HK-2 (cell line): ENCODE results near the gene BLACAT1.
A peak's percentile ranks its signal among the peaks of the same experiment; 100 is the strongest.
"Not testable (repeated sequence)": the region's sequence is repeated elsewhere in the genome, so short reads cannot be mapped to it uniquely, and the experiment has no call there.

Source experiments
- DNase-seq: peaks from one replicate; pipeline ENCODE4 v3.0.0-alpha.2; 2018; ENCODE audit not compliant: unreplicated experiment

Gene BLACAT1

DNA sequence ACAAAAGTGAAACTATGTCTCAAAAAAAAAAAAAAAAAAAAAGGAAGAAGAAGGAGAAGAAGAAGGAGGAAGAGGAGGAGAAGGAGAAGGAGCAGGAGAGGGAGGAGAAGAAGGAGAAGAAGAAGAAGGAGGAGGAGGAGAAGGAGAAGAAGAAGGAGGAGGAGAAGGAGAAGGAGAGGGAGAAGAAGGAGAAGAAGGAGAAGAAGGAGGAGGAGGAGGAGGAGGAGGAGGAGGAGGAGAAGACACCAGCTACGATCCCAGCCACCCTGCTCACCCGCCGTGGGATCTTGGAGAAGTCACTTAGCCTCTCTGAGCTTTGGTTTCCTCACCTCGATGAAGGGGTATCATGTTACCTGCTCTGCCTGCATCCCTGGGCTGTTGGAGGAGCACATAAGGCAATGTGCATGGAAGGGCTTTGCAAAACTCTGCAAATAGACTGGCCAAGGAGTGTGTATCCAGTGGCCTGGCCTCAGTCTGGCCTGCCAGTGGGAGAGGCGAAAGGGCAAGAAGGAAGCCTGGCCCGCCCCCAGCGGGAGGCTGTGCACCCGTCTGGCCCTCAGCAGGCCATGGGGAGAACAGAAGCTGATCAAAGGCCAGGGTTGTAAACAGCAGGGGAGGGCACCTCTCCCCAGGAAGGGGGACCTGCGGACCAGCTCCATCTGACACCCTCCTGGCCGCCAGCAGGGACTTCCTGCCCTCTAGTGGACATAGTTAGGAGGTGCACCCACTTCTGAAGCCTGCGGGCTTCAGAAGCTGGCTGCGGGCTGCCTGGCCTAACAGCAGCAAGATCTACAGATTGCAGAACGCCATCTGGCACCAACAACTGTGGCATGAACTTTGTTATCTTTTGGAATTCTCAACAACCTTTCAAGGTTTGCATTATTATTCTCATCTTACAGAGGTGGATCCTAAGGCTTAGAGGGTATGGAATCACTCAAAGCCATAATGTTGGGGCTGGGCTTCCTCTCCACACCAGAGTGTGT lies 29.4 kb upstream of the BLACAT1 start:
- peak; percentile 79 for DNase-seq

DNA sequence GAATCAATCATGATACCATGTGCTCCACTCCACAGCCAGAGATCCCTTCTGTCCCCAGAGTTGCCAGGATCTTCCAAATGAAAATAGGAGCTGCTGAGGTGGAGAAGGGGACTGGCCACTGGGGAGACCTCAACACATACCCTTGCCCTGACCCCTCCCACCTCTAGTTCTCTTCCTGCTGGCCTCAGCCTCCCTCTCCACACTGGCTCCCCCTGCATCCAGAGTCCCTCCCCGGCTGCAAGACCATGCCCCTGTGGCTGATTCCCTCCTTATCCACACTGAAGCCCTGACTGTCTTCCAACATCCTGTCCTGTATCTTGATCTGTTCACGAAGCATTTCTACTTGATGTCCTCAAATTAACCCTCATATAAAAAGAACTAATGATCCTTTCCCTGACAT lies 27.5 kb upstream of the BLACAT1 start:
- DNase-seq = no peak

DNA sequence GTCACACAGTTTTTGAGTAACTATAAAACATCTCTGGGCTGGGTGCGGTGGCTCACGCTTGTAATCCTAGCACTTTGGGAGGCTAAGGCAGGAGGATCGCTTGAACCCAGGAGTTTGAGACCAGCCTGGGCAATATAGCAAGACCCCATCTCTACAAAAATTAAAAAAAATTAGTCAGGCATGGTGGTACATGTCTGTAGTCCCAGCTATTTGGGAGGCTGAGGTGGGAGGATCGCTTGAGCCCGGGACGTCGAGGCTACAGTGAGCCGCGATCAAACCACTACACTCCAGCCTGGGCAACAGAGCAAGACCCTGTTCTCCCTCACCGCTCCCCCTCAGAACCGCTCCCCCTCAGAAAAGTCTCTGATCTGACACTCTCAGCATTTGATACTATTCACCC lies 26.7 kb upstream of the BLACAT1 start:
- DNase-seq = not testable (repeated sequence)

GRCh38 chr1:205481629-205482151 lies 25.8 kb upstream of the BLACAT1 start:
- no peak for DNase-seq

GRCh38 chr1:205481218-205481617 lies 25.4 kb upstream of the BLACAT1 start:
- DNase-seq = no peak

- DNase-seq = no peak
Observed at GRCh38 chr1:205480349-205480985, 24.6 kb upstream of the BLACAT1 start.

DNA sequence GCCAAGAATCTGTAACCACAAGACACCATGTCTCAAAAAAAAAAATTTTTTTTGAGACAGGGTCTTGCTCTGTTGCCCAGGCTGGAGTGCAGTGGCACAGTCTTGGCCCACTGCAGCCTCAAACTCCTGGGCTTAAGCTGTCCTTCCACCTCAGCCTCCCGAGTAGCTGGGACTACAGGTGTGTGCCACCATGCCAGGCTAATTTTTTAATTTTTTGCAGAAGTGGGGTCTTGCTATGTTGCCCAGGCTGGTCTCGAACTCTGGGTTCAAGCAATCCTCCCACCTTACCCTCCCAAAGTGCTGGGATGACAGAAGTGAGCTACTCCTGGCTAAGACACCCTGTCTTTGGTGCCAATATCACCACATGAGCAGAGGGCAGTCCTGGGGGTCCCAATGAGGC lies 23.1 kb upstream of the BLACAT1 start:
- not testable (repeated sequence) for DNase-seq

DNA sequence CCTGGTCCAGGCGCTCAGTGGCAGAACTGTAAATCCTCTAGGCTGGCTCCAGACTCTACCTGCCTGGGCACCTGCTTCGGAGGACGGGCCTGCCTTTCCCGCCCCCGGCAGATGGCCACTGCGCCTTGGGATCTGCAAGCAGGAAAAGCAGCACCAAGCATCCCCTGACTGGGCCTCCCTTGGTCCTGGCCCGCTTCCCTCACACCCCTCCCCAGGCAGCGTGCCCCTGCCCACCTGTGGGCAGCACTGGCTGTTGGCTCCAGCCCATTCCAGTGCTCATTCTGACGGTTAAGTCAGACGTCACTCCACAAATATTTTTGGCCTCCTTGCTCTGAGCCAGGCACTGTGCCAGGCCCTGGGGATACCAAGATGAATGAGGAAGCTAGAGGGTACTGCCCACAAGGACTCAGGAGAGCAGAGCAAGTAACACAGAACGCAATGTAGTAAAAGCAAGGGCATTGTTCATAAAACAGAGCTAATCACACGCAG lies 22.0 kb upstream of the BLACAT1 start:
- peak; percentile 40 for DNase-seq

DNA sequence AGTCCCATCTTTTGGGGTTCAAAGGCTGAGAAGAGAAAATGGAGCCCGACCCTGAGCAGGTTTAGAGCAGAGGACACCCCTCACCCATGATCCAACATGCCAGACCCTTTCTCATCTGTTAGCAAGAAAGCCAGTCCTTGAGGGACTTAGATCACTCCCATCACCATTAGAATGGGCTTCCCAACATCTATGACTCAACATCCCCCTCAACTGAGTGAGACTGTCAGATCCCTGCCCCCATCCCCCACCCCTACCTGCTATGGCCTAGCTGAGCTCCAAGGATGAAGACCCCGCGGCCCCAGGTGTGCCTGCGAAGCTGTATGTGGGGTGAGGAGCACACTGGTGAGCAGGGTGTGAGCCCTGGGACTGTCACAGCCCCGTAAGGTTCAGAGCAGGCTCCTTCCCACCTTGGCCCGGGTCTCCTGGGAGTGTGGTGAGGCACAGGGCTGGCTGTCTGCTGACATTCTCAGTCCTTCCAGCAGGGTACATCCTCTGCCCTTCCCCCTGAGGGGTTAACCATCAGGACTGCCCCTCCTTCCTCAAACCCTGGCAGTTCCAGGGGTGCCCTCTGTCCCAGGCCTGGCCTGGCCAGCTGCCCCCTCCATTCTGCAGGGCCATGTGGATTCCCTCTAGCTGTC lies 21.4 kb upstream of the BLACAT1 start:
- no peak for DNase-seq

- no peak for DNase-seq
Observed at GRCh38 chr1:205476648-205477047, 20.8 kb upstream of the BLACAT1 start.

- no peak for DNase-seq
Observed at GRCh38 chr1:205475855-205476254, 20.0 kb upstream of the BLACAT1 start.

DNA sequence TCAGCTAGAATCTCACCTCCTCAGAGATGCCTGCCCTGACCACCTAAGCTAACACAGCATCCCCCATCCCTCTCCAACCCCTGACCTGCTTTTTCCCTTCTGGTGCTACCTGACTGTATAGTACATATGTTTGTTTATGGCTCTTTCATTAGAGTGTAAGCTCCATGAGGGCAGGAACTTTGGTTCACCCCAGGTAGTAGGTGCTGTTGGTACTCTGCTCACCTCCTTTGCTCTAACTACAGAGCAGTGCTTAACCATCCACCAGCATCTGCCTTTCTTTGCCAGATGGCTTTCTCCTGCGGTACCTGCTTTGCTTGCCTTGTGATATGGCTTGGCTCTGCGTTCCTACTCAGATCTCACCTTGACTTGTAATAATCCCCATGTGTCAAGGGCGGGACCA lies 18.7 kb upstream of the BLACAT1 start:
- no peak for DNase-seq

- no peak for DNase-seq
Observed at GRCh38 chr1:205473966-205474365, 18.1 kb upstream of the BLACAT1 start.

GRCh38 chr1:205473475-205473874 lies 17.6 kb upstream of the BLACAT1 start:
- DNase-seq = no peak

DNA sequence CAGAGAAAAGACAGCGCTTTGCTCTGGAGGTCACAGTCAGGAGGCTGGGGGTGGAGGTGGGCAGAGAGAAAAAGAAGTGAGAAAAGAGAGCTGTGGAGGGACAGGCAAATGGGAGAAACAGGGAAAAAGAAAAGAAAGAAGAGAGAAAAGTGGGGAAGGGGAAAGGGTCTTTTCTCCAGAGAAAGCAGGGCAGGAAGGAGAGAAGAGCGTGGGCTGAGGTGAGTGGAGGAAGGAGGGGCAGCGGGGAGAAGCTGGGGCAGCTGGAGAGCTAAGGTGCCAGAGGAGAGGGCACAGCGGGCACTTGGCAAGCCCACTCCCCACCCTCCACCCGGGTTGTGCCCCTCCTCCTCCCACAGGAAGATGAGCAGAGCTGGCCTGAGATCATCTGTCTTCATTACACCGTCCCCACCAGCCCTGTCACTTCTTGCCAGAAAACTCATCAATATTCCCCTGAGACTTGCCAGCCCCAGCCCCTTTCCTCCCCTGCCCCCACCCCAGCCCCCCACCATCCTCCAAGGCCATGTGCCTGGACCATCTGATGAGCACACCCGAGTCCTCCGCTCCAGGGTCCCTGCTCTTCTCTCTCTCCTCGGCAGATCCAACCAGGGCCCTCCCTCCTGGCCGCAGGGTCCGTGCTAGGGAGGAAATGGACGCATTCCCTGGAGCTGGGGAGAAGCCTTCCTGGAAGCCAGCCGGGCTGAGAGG lies 17.0 kb upstream of the BLACAT1 start:
- DNase-seq = no peak

DNA sequence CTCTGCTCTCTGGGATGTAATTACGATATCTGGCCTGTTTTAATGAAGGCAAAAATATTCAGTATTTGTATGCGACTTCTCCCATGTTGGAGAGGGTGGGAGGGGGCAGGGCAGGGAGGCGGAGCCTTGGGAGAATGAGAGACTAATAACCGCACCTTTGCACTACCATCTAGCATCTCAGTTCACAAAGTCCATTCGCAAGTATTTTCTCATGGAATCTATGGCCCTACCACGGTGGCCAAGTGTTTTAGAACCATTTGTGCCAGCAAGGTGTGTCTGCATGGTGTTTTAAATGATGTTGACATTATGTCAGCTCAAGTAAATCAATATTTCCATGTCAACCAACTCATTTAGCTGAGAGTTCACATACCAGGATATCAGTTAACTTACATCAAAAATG lies 14.3 kb upstream of the BLACAT1 start:
- no peak for DNase-seq

DNA sequence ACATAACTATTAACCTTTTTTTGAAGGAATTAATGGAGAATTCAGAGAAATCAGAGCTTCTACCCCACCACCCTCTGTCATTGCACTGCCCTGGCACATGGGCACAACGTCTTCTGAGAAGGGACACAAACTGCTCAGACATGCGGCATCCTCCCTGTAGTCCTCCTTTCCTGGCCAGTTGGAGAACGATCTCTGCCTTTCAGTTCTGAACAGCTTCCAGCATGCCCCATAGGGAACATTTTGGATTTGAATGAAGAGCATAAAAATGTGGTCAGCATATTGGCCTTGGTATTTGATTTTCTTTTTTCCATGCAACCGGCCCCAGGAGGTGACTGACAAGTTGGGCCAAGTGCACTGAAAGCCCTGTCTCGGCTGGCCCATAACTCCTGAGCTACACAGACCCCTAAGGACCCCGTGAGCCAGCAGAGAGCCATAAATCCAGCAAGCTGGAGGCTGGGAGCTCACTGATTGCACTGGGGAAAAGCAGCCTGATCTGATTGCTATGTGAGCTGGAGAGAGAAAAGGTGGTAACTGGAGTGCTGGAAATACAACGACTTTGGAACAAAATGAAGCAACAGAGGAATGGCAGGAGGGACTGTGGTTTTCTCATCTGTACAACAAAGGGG lies 10.9 kb upstream of the BLACAT1 start:
- no peak for DNase-seq

DNA sequence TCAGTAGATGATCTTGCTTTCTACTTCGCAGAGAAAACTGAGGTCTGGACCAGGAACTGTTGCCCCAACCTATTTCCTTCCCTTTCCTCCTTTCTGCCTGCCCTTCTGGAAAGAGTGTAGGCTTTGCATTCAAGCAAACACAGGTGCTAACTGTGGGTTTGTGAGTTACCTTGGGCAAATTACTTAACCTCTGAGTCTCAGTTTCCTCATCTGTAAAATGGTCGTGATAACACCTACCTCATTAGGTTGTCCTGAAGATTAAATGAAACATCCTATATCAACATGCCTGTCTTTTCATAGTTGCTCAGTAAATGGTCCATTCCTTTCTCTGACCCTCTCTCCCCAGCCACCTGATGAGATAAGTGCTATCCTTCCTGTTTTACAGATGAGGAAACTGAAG lies 9.5 kb upstream of the BLACAT1 start:
- no peak for DNase-seq

DNA sequence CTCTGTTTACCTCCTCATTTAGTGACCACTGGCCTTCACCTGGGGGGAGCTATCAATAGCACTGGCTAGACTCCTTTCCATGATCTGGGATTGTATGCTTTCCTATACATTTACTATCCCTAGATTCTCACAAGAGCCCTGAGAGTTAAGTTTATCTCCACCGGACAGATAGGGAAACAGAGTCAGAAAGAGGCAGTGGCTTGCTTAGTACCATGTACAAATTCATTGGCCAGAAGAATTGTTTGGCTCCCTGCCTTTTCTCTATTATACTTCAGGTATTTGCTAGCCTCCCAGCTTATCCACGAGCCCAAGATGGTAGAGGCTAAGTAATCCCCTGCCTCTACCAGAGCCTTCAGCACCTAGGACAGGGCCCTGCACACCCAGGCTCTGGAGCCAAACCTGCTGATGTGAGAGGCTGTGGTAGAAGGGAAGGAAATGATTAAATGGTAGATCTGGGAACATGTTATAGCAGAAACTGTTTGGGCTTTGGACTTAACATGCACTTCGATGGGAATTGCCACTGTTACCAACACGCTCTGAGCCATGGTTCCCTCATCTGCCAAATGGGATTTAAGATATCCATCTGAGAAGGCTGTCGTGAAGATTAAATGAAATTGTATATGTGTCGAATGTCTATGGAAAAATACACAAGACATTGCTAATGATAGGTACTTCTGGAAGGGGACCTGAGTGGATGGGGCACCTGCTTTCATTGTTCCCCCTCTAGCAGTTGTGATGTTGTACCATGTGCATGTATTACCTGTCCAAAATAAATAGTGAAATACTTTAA lies 3.1 kb upstream of the BLACAT1 start:
- DNase-seq = peak; percentile 49
